ENCODE measurements around the gene NLRC3. TPM values are rescaled to one million over a fixed set of nuclear protein-coding genes. Genes with fewer than 3 reads are reported as not detected.

NLRC3 gene
- total RNA-seq, 1 experiment from 2014 or later: not detected

DNA sequence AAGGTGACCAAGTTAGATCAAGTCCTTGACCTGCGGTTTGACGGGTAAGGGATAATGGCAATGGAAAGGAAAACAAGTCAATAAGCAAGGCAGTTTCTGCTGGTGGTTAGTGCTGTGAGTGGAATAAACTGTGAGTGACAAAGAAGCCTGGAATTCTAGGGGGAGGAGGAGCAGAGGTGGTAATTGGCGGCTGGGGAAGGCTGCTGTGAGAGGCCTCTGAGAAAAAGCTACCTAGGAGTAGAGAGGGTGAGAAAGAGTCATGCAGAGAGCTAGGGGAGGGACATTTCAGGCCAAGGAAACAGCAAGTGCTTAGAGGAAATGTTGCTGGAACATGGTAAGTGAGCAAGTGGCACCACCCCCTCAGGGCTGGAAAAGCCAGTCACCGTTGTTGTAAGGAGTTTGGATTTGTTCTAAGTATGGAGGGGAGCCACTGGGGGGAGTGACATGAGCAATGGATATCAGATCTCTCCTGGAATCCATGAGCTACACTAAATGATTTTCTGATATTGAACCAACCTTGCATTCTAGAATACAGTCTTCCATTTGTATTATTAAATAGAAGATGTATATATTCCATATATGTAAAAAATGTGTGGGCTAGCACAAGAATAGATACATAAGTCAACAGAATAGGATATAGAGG, 6.7 kb downstream of the NLRC3 start:
- CTCF ChIA-PET: no interaction called here
- Histone ChIP-seq H3K4me3 (ENCODE audit: low read length) (no peak overlapping the region), H3K36me3 (ENCODE audit: low read depth, low read length) (no peaks in the 10 kb centered on the region), H3K9me3 (ENCODE audit: low read length) (no peaks in the 10 kb centered on the region), H3K9me2 (replicated peaks; ENCODE audit: low read length) (no peaks in the 10 kb centered on the region), H4K20me1 (ENCODE audit: low read length) (no peaks in the 10 kb centered on the region), H3K4me1 (ENCODE audit: insufficient read depth, low read length) (no peaks in the 10 kb centered on the region), H3K79me2 (ENCODE audit: low read length) (no peaks in the 10 kb centered on the region), H3K27me3 (ENCODE audit: low read length) (no peaks in the 10 kb centered on the region), H3F3A (ENCODE audit: low read length, unreplicated experiment) (no peaks in the 10 kb centered on the region), H2AFZ (ENCODE audit: low read length) (no peak overlapping the region), H3K9ac (ENCODE audit: low read length) (no peak overlapping the region), H3K27ac (ENCODE audit: low read length) (no peak overlapping the region), H3K4me2 (ENCODE audit: low read length) (no peak overlapping the region)
- intact Hi-C loops (cut with micrococcal nuclease): no loop called here
- ATAC-seq (no peak), DNase-seq (no peak)
- TF ChIP-seq EZH2 (IDR thresholded peaks at IDR 0.05; ENCODE audit: low read length, unreplicated experiment): no peak
- TF ChIP-seq EZH2phosphoT487 (IDR thresholded peaks at IDR 0.05; ENCODE audit: borderline replicate concordance, low read length): no peak
- TF ChIP-seq, protein P1, sequence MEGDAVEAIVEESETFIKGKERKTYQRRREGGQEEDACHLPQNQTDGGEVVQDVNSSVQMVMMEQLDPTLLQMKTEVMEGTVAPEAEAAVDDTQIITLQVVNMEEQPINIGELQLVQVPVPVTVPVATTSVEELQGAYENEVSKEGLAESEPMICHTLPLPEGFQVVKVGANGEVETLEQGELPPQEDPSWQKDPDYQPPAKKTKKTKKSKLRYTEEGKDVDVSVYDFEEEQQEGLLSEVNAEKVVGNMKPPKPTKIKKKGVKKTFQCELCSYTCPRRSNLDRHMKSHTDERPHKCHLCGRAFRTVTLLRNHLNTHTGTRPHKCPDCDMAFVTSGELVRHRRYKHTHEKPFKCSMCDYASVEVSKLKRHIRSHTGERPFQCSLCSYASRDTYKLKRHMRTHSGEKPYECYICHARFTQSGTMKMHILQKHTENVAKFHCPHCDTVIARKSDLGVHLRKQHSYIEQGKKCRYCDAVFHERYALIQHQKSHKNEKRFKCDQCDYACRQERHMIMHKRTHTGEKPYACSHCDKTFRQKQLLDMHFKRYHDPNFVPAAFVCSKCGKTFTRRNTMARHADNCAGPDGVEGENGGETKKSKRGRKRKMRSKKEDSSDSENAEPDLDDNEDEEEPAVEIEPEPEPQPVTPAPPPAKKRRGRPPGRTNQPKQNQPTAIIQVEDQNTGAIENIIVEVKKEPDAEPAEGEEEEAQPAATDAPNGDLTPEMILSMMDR (conservative IDR thresholded peaks at IDR 0.05; ENCODE audit: low read depth, low read length): no peak
- BruUV-seq (replicated peaks): no TSS peak
- POLR2A ChIA-PET (ENCODE audit: unreplicated experiment): interaction anchor here (0.6 kb wide), 1 partner anchor 31 kb away, joined by 3 read pairs; no protein-coding TSS in a partner anchor

DNA sequence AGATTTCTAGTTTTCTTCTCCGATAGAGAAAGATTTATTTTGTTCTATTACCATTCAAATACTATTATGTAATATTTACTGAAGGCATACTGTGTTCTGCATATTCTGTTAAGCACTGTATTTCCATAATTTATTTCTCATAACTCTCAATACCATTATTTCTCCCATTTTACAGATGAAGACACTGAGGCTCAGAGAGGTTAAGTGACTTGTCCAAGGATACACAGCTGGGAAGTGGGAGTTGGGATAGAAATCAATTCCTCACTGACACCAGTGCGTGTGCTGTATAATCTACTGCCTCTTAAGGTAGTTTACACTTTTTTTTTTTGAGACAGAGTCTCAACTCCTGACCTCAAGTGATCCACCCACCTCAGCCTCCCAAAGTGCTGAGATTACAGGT, 7.4 kb downstream of the NLRC3 start:
- POLR2A ChIA-PET (ENCODE audit: unreplicated experiment): no interaction called here
- Histone ChIP-seq H3F3A (ENCODE audit: low read length, unreplicated experiment) (no peaks in the 10 kb centered on the region), H3K9ac (ENCODE audit: low read length) (no peak overlapping the region), H3K4me1 (ENCODE audit: insufficient read depth, low read length) (no peaks in the 10 kb centered on the region), H3K79me2 (ENCODE audit: low read length) (no peaks in the 10 kb centered on the region), H2AFZ (ENCODE audit: low read length) (no peak overlapping the region), H4K20me1 (ENCODE audit: low read length) (no peaks in the 10 kb centered on the region), H3K4me3 (ENCODE audit: low read length) (no peak overlapping the region), H3K9me2 (replicated peaks; ENCODE audit: low read length) (no peaks in the 10 kb centered on the region), H3K27ac (ENCODE audit: low read length) (no peak overlapping the region), H3K9me3 (ENCODE audit: low read length) (no peaks in the 10 kb centered on the region), H3K4me2 (ENCODE audit: low read length) (no peak overlapping the region), H3K36me3 (ENCODE audit: low read depth, low read length) (no peaks in the 10 kb centered on the region), H3K27me3 (ENCODE audit: low read length) (no peaks in the 10 kb centered on the region)
- CTCF ChIA-PET: no interaction called here
- BruUV-seq (replicated peaks): no TSS peak
- TF ChIP-seq, protein P1 (conservative IDR thresholded peaks at IDR 0.05; ENCODE audit: low read depth, low read length): no peak
- TF ChIP-seq EZH2 (IDR thresholded peaks at IDR 0.05; ENCODE audit: low read length, unreplicated experiment) (no peak), EZH2phosphoT487 (IDR thresholded peaks at IDR 0.05; ENCODE audit: borderline replicate concordance, low read length) (no peak)
- DNase-seq: no peak
- no peak for ATAC-seq
- intact Hi-C loops (cut with micrococcal nuclease): no loop called here

DNA sequence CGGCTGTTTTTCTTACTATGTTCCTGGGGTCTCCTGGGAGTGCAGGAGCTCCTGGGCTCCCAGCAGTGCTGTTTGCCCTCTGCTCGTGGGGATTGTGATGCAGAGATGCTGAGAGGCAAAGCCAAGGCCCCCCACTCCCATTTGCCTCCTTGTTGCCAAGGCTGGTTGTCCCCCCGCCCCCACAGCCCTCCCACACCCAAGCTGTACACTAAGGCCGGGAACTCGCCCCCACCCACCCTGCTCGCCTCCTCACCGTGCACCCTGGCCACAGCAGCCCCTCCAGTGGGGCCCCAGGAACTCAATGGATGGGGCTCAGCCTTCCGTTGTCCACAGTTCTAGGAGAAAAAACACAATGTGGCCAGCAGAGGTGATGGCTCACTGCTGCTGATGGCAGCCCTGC, 10.2 kb downstream of the NLRC3 start:
- Histone ChIP-seq H2AFZ (ENCODE audit: low read length) (no peak overlapping the region), H3K79me2 (ENCODE audit: low read length) (no peaks in the 10 kb centered on the region), H3K4me2 (ENCODE audit: low read length) (no peak overlapping the region), H3K27ac (ENCODE audit: low read length) (no peak overlapping the region), H3K4me1 (ENCODE audit: insufficient read depth, low read length) (no peaks in the 10 kb centered on the region), H3K9me2 (replicated peaks; ENCODE audit: low read length) (no peaks in the 10 kb centered on the region), H4K20me1 (ENCODE audit: low read length) (no peaks in the 10 kb centered on the region), H3F3A (ENCODE audit: low read length, unreplicated experiment) (no peaks in the 10 kb centered on the region), H3K27me3 (ENCODE audit: low read length) (no peaks in the 10 kb centered on the region), H3K9ac (ENCODE audit: low read length) (no peak overlapping the region), H3K9me3 (ENCODE audit: low read length) (no peaks in the 10 kb centered on the region), H3K36me3 (ENCODE audit: low read depth, low read length) (no peaks in the 10 kb centered on the region), H3K4me3 (ENCODE audit: low read length) (no peak overlapping the region)
- DNase-seq: no peak
- ATAC-seq: no peak
- no peak for TF ChIP-seq EZH2phosphoT487 (IDR thresholded peaks at IDR 0.05; ENCODE audit: borderline replicate concordance, low read length)
- TF ChIP-seq, protein P1 (conservative IDR thresholded peaks at IDR 0.05; ENCODE audit: low read depth, low read length): no peak
- intact Hi-C loops (cut with micrococcal nuclease): no loop called here
- no TSS peak for BruUV-seq (replicated peaks)
- ChIA-PET POLR2A (ENCODE audit: unreplicated experiment) (no interaction called here), CTCF (no interaction called here)

Data from PC-3 (cell line).